Activated CD4-positive, alpha-beta T cell treated with anti-CD3 and anti-CD28 coated beads for 36 hours (primary cell): Measurements from ENCODE around the gene EDIL3. TPM values are rescaled to one million over a fixed set of nuclear protein-coding genes. Genes with fewer than 3 reads are reported as not detected.

Experiments used
- ATAC-seq: fragments of 200-7000 bp; cut with Tn5 transposase; one replicate; pipeline ENCODE4 v1.10.0; 2021; ENCODE audit warnings: mild to moderate bottlenecking, moderate library complexity
- CTCF ChIA-PET: fragments of 350-600 bp; sonication (Branson Sonifier 250); formaldehyde crosslinking; loops from one replicate; lab custom pipeline; 2021; ENCODE audit warnings: antibody characterized with exemption; lab: Charles Lee
- POLR2A ChIA-PET: fragments of 350-600 bp; sonication (Branson Sonifier 250); formaldehyde crosslinking; loops from one replicate; lab custom pipeline; 2021; ENCODE audit warnings: antibody characterized with exemption, inconsistent platforms; lab: Charles Lee
- DNase-seq: peaks from one replicate; pipeline ENCODE4 v3.0.0-alpha.2; 2020
- H3K27ac Mint-ChIP-seq: one replicate; pipeline ENCODE4 v1.8.0; 2021; ENCODE audit warnings: mixed read lengths
- H3K27me3 Mint-ChIP-seq: one replicate; pipeline ENCODE4 v1.8.0; 2021; ENCODE audit warnings: mixed read lengths
- H3K36me3 Mint-ChIP-seq: one replicate; pipeline ENCODE4 v1.8.0; 2021; ENCODE audit warnings: low read depth, mixed read lengths
- H3K4me1 Mint-ChIP-seq: one replicate; pipeline ENCODE4 v1.8.0; 2021; ENCODE audit warnings: mixed read lengths
- H3K4me3 Mint-ChIP-seq: one replicate; pipeline ENCODE4 v1.8.0; 2021; ENCODE audit warnings: mild to moderate bottlenecking, moderate library complexity, mixed read lengths
- H3K9me3 Mint-ChIP-seq: one replicate; pipeline ENCODE4 v1.8.0; 2021; ENCODE audit warnings: low read depth, mixed read lengths
- intact Hi-C, 2 experiments: fragments of 100-400 bp; cut with DNase I in 1 of 2; cut with micrococcal nuclease in 1 of 2; formaldehyde crosslinking; loops; one replicate each; pipeline versions ENCODE4 v1.14.2 to v1.15.1; 2022 to 2024; cut with DNase I, micrococcal nuclease
- total RNA-seq, 2 experiments: library from RNA; stranded (reverse); gene quantifications; one replicate each; pipeline ENCODE4 v1.2.3, GENCODE V29; 2021

EDIL3 gene
- total RNA-seq, 2 experiments from 2014 or later: not detected

GRCh38 chr5:83937837-83938236 is 446.8 kb downstream of the EDIL3 start:
- ATAC-seq (no peak), DNase-seq (no peak)
- intact Hi-C loops: no loop called here
- Mint-ChIP-seq H3K36me3 (no peaks in the 10 kb centered on the region), H3K4me3 (no peak overlapping the region), H3K4me1 (no peaks in the 10 kb centered on the region), H3K27me3 (no peaks in the 10 kb centered on the region), H3K27ac (no peak overlapping the region), H3K9me3 (no peaks in the 10 kb centered on the region)
- ChIA-PET CTCF (no interaction called here), POLR2A (no interaction called here)

- H3K4me1 Mint-ChIP-seq: no peaks in the 10 kb centered on the region
- POLR2A ChIA-PET: no interaction called here
- H3K27me3 Mint-ChIP-seq: no peaks in the 10 kb centered on the region
- CTCF ChIA-PET: no interaction called here
- no peak overlapping the region for H3K27ac Mint-ChIP-seq
- no peak for ATAC-seq
- no peak overlapping the region for H3K4me3 Mint-ChIP-seq
- no peak for DNase-seq
- no peaks in the 10 kb centered on the region for H3K9me3 Mint-ChIP-seq
- intact Hi-C loops: no loop called here
- H3K36me3 Mint-ChIP-seq: no peaks in the 10 kb centered on the region
Measured at GRCh38 chr5:83931969-83932368, 452.7 kb downstream of the EDIL3 start.

GRCh38 chr5:83927140-83927733 is 457.4 kb downstream of the EDIL3 start:
- Mint-ChIP-seq H3K4me3 (no peak overlapping the region), H3K27ac (no peak overlapping the region), H3K9me3 (no peaks in the 10 kb centered on the region), H3K36me3 (no peaks in the 10 kb centered on the region), H3K4me1 (no peaks in the 10 kb centered on the region), H3K27me3 (peaks cover 3% of the 10 kb centered on the region)
- ChIA-PET POLR2A (no interaction called here), CTCF (interaction anchor here (0.7 to 1.7 kb wide), 6 partner anchors 13 to 915 kb away, joined by 3 to 4 read pairs (median 4); no protein-coding TSS in a partner anchor)
- ATAC-seq (no peak), DNase-seq (peak; percentile 56)
- intact Hi-C loops: loop anchor here in 1 of 2 experiments (5.0 to 10.0 kb wide), 2 partner anchors 210 to 528 kb away; no protein-coding TSS in a partner anchor

- Mint-ChIP-seq H3K4me3 (no peak overlapping the region), H3K27ac (no peak overlapping the region), H3K36me3 (no peaks in the 10 kb centered on the region), H3K9me3 (no peaks in the 10 kb centered on the region), H3K27me3 (peaks cover 5% of the 10 kb centered on the region), H3K4me1 (no peaks in the 10 kb centered on the region)
- ChIA-PET POLR2A (no interaction called here), CTCF (interaction anchor here (1.5 kb wide), 1 partner anchor 172 kb away, joined by 3 read pairs; no protein-coding TSS in a partner anchor)
- intact Hi-C loops: loop anchor here in 1 of 2 experiments (5.0 to 10.0 kb wide), 2 partner anchors 209 to 529 kb away; no protein-coding TSS in a partner anchor
- no peak for DNase-seq
- no peak for ATAC-seq
Measured at GRCh38 chr5:83925955-83926337, 458.7 kb downstream of the EDIL3 start.

DNA sequence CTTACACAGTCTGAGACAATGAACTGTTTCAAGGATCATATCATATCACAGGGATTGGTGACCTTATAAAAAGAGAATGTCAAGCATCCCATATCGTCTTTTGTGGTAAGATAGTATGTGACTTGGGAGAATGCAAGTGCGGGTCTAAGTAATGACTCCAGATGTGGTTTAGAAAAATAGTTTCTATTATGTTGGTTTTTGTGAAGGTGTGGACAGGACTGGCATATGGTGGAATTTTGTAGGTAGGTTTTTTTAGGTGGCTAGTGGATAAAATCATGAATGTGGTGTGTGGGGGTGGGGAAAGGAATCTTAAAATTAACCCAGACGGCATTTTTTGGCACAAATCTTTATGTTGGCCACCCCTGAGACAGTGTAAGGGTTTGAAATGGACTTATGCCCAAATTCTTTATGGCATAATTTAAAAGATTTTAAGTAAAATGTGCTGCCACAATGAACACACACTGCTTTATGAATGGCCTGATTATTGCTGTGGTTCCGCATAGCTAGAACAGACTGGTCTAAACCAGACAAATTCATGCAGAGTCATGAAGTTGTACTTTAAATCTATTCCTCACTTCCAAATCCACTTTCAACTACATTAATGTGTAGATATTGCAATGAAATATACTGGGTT is 459.2 kb downstream of the EDIL3 start:
- CTCF ChIA-PET: interaction anchor here (1.5 kb wide), 1 partner anchor 172 kb away, joined by 3 read pairs; no protein-coding TSS in a partner anchor
- Mint-ChIP-seq H3K9me3 (no peaks in the 10 kb centered on the region), H3K27me3 (peaks cover 5% of the 10 kb centered on the region), H3K4me3 (no peak overlapping the region), H3K4me1 (no peaks in the 10 kb centered on the region), H3K36me3 (no peaks in the 10 kb centered on the region), H3K27ac (no peak overlapping the region)
- ATAC-seq (no peak), DNase-seq (no peak)
- POLR2A ChIA-PET: no interaction called here
- intact Hi-C loops: loop anchor here in 1 of 2 experiments (5.0 to 10.0 kb wide), 2 partner anchors 208 to 529 kb away; no protein-coding TSS in a partner anchor

DNA sequence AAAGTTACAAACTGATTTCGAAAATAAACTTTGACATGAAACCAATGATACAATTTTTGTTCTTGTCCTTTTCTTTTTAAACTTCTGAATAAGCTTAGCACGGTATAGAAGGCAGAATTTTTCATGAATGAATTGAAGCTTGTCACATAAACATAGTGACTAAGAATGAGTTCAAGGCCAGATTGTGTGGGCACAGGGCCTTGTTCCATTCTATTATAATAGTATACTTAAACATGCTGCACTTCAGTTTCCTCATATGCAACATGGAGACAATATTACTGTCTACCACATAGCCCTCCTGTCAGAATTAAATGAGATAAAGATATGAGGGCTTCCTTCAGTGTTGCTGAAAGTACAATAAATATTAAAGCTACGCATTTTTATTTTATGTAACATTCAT is 459.8 kb downstream of the EDIL3 start:
- DNase-seq: no peak
- ChIA-PET CTCF (no interaction called here), POLR2A (no interaction called here)
- ATAC-seq: no peak
- H3K27ac Mint-ChIP-seq: no peak overlapping the region
- H3K9me3 Mint-ChIP-seq: no peaks in the 10 kb centered on the region
- no peak overlapping the region for H3K4me3 Mint-ChIP-seq
- no peaks in the 10 kb centered on the region for H3K4me1 Mint-ChIP-seq
- intact Hi-C loops: loop anchor here in 1 of 2 experiments (5.0 to 10.0 kb wide), 2 partner anchors 208 to 530 kb away; no protein-coding TSS in a partner anchor
- no peaks in the 10 kb centered on the region for H3K36me3 Mint-ChIP-seq
- peaks cover 5% of the 10 kb centered on the region for H3K27me3 Mint-ChIP-seq

DNA sequence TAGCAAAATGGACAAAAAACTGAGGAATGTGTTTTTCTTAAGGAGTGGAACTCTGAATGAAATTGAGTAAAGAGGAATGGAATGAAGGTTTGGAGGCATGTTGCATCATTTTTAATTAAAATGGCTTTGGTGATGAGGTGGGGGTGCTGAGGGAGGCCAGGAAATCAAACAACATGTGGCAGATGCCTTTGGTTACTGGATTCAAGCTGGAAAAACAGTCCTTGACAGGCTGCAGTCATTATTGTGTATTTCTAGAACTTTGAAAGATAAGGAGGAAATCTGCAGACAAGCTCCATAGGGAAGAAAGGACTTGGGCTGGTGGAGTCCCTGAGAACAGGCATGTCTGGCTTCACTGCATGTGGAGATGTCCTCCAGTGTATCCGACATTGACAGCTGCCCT is 460.5 kb downstream of the EDIL3 start:
- intact Hi-C loops: loop anchor here in 1 of 2 experiments (10.0 kb wide), 1 partner anchor 531 kb away; no protein-coding TSS in a partner anchor
- no peak overlapping the region for H3K4me3 Mint-ChIP-seq
- ChIA-PET POLR2A (no interaction called here), CTCF (no interaction called here)
- DNase-seq (no peak), ATAC-seq (no peak)
- no peaks in the 10 kb centered on the region for H3K36me3 Mint-ChIP-seq
- H3K9me3 Mint-ChIP-seq: no peaks in the 10 kb centered on the region
- no peak overlapping the region for H3K27ac Mint-ChIP-seq
- H3K4me1 Mint-ChIP-seq: no peaks in the 10 kb centered on the region
- peaks cover 5% of the 10 kb centered on the region for H3K27me3 Mint-ChIP-seq

GRCh38 chr5:83922699-83923098 is 462.0 kb downstream of the EDIL3 start:
- H3K9me3 Mint-ChIP-seq: no peaks in the 10 kb centered on the region
- intact Hi-C loops: loop anchor here in 1 of 2 experiments (10.0 kb wide), 1 partner anchor 532 kb away; no protein-coding TSS in a partner anchor
- ChIA-PET POLR2A (no interaction called here), CTCF (no interaction called here)
- ATAC-seq: no peak
- no peaks in the 10 kb centered on the region for H3K36me3 Mint-ChIP-seq
- peaks cover 5% of the 10 kb centered on the region for H3K27me3 Mint-ChIP-seq
- H3K4me1 Mint-ChIP-seq: no peaks in the 10 kb centered on the region
- H3K27ac Mint-ChIP-seq: no peak overlapping the region
- no peak overlapping the region for H3K4me3 Mint-ChIP-seq
- no peak for DNase-seq

GRCh38 chr5:83921666-83922193 is 462.9 kb downstream of the EDIL3 start:
- Mint-ChIP-seq H3K27me3 (peaks cover 5% of the 10 kb centered on the region), H3K9me3 (no peaks in the 10 kb centered on the region), H3K4me1 (no peaks in the 10 kb centered on the region), H3K27ac (no peak overlapping the region), H3K36me3 (no peaks in the 10 kb centered on the region), H3K4me3 (no peak overlapping the region)
- ATAC-seq (no peak), DNase-seq (no peak)
- ChIA-PET CTCF (no interaction called here), POLR2A (no interaction called here)
- intact Hi-C loops: loop anchor here in 1 of 2 experiments (10.0 kb wide), 1 partner anchor 533 kb away; no protein-coding TSS in a partner anchor

DNA sequence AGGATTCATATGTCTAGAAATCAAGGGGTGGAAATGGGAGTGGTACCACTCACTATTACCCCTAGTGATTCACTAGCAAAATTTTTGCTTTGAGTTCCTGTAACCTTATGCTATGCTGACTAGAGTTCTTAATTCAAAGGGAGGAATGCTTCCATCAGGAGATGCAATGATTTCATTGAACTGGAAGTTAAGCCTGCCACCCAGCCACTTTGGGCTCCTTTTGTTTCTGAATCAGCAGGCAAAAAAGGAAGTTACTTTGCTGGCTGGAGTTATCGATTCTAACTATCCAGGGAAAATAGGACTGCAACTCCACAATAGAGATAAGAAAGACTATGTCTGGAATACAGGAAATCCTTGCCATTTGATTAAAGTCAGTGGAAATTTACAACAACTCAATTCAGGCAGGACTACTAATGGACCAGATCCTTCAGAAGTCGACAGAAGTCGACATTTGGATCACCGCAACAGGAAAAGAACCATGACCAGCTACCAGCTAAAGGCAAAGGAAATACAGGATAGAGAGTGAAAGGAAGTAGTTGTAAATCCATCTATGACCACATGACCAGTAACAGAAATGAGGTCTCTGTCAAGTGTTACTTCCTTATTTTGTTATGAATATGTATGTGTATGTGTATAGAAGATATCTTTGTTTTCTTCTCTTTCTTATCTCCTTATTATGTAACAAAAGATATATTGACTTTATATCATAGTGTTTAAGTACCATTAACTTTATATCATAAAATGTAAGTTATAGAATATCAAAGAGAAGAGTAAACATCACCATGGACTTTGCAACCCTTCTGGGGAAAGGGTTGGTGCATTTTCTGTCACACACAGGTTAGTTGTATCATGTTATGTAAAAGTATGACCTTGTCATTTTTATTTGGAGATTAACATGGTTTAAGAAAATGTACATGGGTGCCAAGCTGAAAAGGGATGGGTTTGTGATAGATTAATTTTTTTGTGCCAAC is 465.3 kb downstream of the EDIL3 start:
- Mint-ChIP-seq H3K4me1 (no peaks in the 10 kb centered on the region), H3K27me3 (peaks cover 2% of the 10 kb centered on the region), H3K9me3 (no peaks in the 10 kb centered on the region), H3K4me3 (no peak overlapping the region), H3K36me3 (no peaks in the 10 kb centered on the region), H3K27ac (no peak overlapping the region)
- no peak for DNase-seq
- intact Hi-C loops: loop anchor here in 1 of 2 experiments (10.0 kb wide), 1 partner anchor 535 kb away; no protein-coding TSS in a partner anchor
- CTCF ChIA-PET: no interaction called here
- ATAC-seq: no peak
- POLR2A ChIA-PET: no interaction called here
